ENCODE data around the gene BRWD1. TPM values are rescaled to one million over a fixed set of nuclear protein-coding genes. Genes with fewer than 3 reads are reported as not detected.
"Not testable (repeated sequence)": the region's sequence is repeated elsewhere in the genome, so short reads cannot be mapped to it uniquely, and the experiment has no call there.

Gene BRWD1
- total RNA-seq, 1 donor from 2014 or later = 62.1 TPM

- intact Hi-C loops (cut with DNase I) = no loop called here
- H3K27me3 ChIP-seq = no peaks in the 10 kb centered on the region
- peaks cover 6% of the 10 kb centered on the region for H3K4me1 ChIP-seq
- no peaks in the 10 kb centered on the region for H3K9me3 ChIP-seq
- no peak overlapping the region for H3K4me3 ChIP-seq
- H3K27ac ChIP-seq = no peak overlapping the region
- no peaks in the 10 kb centered on the region for H3K36me3 ChIP-seq
- DNase-seq (ENCODE audit: extremely low spot score in 2 of 2) = no peak
- no peak for TF ChIP-seq POLR2AphosphoS5 (IDR thresholded peaks at IDR 0.05; ENCODE audit: insufficient read depth in 1 of 2, low read depth in 1 of 2)
- TF ChIP-seq CTCF (IDR thresholded peaks at IDR 0.05) = no peak
- TF ChIP-seq POLR2A (IDR thresholded peaks at IDR 0.05) = no peak
Measured at GRCh38 chr21:39142972-39143371, 170.5 kb downstream of the BRWD1 start.

GRCh38 chr21:39141502-39141901, 171.9 kb downstream of the BRWD1 start:
- intact Hi-C loops (cut with DNase I) = no loop called here
- Histone ChIP-seq H3K4me1 (peaks cover 18% of the 10 kb centered on the region), H3K9me3 (no peaks in the 10 kb centered on the region), H3K27ac (no peak overlapping the region), H3K27me3 (no peaks in the 10 kb centered on the region), H3K36me3 (no peaks in the 10 kb centered on the region), H3K4me3 (no peak overlapping the region)
- TF ChIP-seq CTCF (IDR thresholded peaks at IDR 0.05) (no peak), POLR2AphosphoS5 (IDR thresholded peaks at IDR 0.05; ENCODE audit: insufficient read depth in 1 of 2, low read depth in 1 of 2) (no peak), POLR2A (IDR thresholded peaks at IDR 0.05) (no peak)
- no peak for DNase-seq (ENCODE audit: extremely low spot score in 2 of 2)

GRCh38 chr21:39137248-39138178, 175.9 kb downstream of the BRWD1 start:
- TF ChIP-seq POLR2AphosphoS5 (IDR thresholded peaks at IDR 0.05; ENCODE audit: insufficient read depth in 1 of 2, low read depth in 1 of 2) (no peak), CTCF (IDR thresholded peaks at IDR 0.05) (no peak), POLR2A (IDR thresholded peaks at IDR 0.05) (no peak)
- peaks cover 19% of the 10 kb centered on the region for H3K4me1 ChIP-seq
- no peaks in the 10 kb centered on the region for H3K27me3 ChIP-seq
- DNase-seq (ENCODE audit: extremely low spot score in 2 of 2) = no peak
- H3K9me3 ChIP-seq = no peaks in the 10 kb centered on the region
- peak overlapping the region; percentile 63 for H3K27ac ChIP-seq
- no peak overlapping the region for H3K4me3 ChIP-seq
- no peaks in the 10 kb centered on the region for H3K36me3 ChIP-seq
- intact Hi-C loops (cut with DNase I) = loop anchor here (2.0 kb wide), 1 partner anchor 333 kb away; the partner anchor contains the start of gene ETS2

GRCh38 chr21:39136711-39137110, 176.7 kb downstream of the BRWD1 start:
- Histone ChIP-seq H3K4me1 (peaks cover 19% of the 10 kb centered on the region), H3K4me3 (no peak overlapping the region), H3K27ac (peak overlapping the region; percentile 63), H3K27me3 (no peaks in the 10 kb centered on the region), H3K36me3 (no peaks in the 10 kb centered on the region), H3K9me3 (no peaks in the 10 kb centered on the region)
- intact Hi-C loops (cut with DNase I) = loop anchor here (2.0 kb wide), 1 partner anchor 332 kb away; the partner anchor contains the start of gene ETS2
- no peak for DNase-seq (ENCODE audit: extremely low spot score in 2 of 2)
- TF ChIP-seq POLR2AphosphoS5 (IDR thresholded peaks at IDR 0.05; ENCODE audit: insufficient read depth in 1 of 2, low read depth in 1 of 2) = no peak
- TF ChIP-seq CTCF (IDR thresholded peaks at IDR 0.05) = no peak
- no peak for TF ChIP-seq POLR2A (IDR thresholded peaks at IDR 0.05)

GRCh38 chr21:39136138-39136537, 177.3 kb downstream of the BRWD1 start:
- DNase-seq (ENCODE audit: extremely low spot score in 2 of 2); H3K9me3 ChIP-seq; H3K36me3 ChIP-seq; H3K4me3 ChIP-seq; H3K27me3 ChIP-seq: not testable (repeated sequence)
- H3K27ac ChIP-seq = peak overlapping the region; percentile 63
- intact Hi-C loops (cut with DNase I) = loop anchor here (2.0 kb wide), 1 partner anchor 331 kb away; the partner anchor contains the start of gene ETS2
- peaks cover 19% of the 10 kb centered on the region for H3K4me1 ChIP-seq

Data from vagina (tissue), 2 donors.